Measurements from ENCODE around the gene MAP3K3.

GRCh38 chr17:63578769-63579111 is 43.5 kb upstream of the MAP3K3 start:
- TF ChIP-seq CTCF (IDR thresholded peaks at IDR 0.05 in 8 of 11, conservative IDR thresholded peaks at IDR 0.05 in 3 of 11) (no peak), POLR2A (IDR thresholded peaks at IDR 0.05) (no peak), POLR2AphosphoS5 (IDR thresholded peaks at IDR 0.05) (no peak)
